LNCAP (cell line): ENCODE measurements around the gene CUX1.

Source experiments
- CTCF ChIP-seq: fragments of 450-650 bp; IDR thresholded peaks from 2 replicates; pipeline ENCODE4 v1.5.1; 2017; ENCODE audit warnings: mild to moderate bottlenecking

The CUX1 gene

GRCh38 chr7:102045681-102046372, 228.4 kb downstream of the CUX1 start:
- no peak for TF ChIP-seq CTCF

GRCh38 chr7:102046373-102047117, 229.1 kb downstream of the CUX1 start:
- TF ChIP-seq CTCF: no peak

GRCh38 chr7:102047167-102047566, 229.7 kb downstream of the CUX1 start:
- TF ChIP-seq CTCF: no peak

GRCh38 chr7:102049765-102050164, 232.3 kb downstream of the CUX1 start:
- TF ChIP-seq CTCF: no peak

- TF ChIP-seq CTCF: no peak
Measured at GRCh38 chr7:102050864-102051460, 233.5 kb downstream of the CUX1 start.

GRCh38 chr7:102054158-102054557, 236.7 kb downstream of the CUX1 start:
- TF ChIP-seq CTCF: no peak

- no peak for TF ChIP-seq CTCF
Measured at GRCh38 chr7:102055181-102055976, 238.0 kb downstream of the CUX1 start.
